ENCODE results near the gene TOX4.
"Not testable (repeated sequence)": the region's sequence is repeated elsewhere in the genome, so short reads cannot be mapped to it uniquely, and the experiment has no call there.

The TOX4 gene

GRCh38 chr14:21476925-21477681, at the start of gene TOX4, which contains the start of gene RAB2B:
TSS of gene TOX4 (plus strand) at chr14:21477195. CDS start at chr14:21477279, 84 bp downstream.
TSS of gene RAB2B (minus strand) at chr14:21476959. CDS start at chr14:21476872, 87 bp downstream.
- peak; percentile 87 for DNase-seq (ENCODE audit: low read depth)

GRCh38 chr14:21428930-21429329, 48.1 kb upstream of the TOX4 start:
- DNase-seq (ENCODE audit: low read depth): no peak

GRCh38 chr14:21431126-21431525, 45.9 kb upstream of the TOX4 start:
- no peak for DNase-seq (ENCODE audit: low read depth)

- no peak for DNase-seq (ENCODE audit: low read depth)
Observed at GRCh38 chr14:21436567-21437062, 40.4 kb upstream of the TOX4 start.

GRCh38 chr14:21437063-21437901, 39.7 kb upstream of the TOX4 start:
- DNase-seq (ENCODE audit: low read depth): peak; percentile 98

GRCh38 chr14:21440859-21441258, 36.1 kb upstream of the TOX4 start:
- DNase-seq (ENCODE audit: low read depth): no peak

- DNase-seq (ENCODE audit: low read depth): not testable (repeated sequence)
Observed at GRCh38 chr14:21442657-21443056, 34.3 kb upstream of the TOX4 start.

- DNase-seq (ENCODE audit: low read depth): no peak
Observed at GRCh38 chr14:21449899-21450216, 27.1 kb upstream of the TOX4 start.

- DNase-seq (ENCODE audit: low read depth): no peak
Observed at GRCh38 chr14:21454843-21455544, 22.0 kb upstream of the TOX4 start.

- no peak for DNase-seq (ENCODE audit: low read depth)
Observed at GRCh38 chr14:21455592-21455911, 21.4 kb upstream of the TOX4 start.

- DNase-seq (ENCODE audit: low read depth): peak; percentile 98
Observed at GRCh38 chr14:21455912-21456667, 20.9 kb upstream of the TOX4 start, which contains the start of gene CHD8. TSS of gene CHD8 (minus strand) at chr14:21456123. CDS start at chr14:21431643, 24,480 bp downstream.

GRCh38 chr14:21467616-21468015, 9.4 kb upstream of the TOX4 start:
- DNase-seq (ENCODE audit: low read depth): no peak

- DNase-seq (ENCODE audit: low read depth): no peak
Observed at GRCh38 chr14:21475767-21476522, 1.1 kb upstream of the TOX4 start.

- peak; percentile 78 for DNase-seq (ENCODE audit: low read depth)
Observed at GRCh38 chr14:21476523-21476924, 471 bp upstream of the TOX4 start.

- DNase-seq (ENCODE audit: low read depth): no peak
Observed at GRCh38 chr14:21486640-21487087, 9.7 kb downstream of the TOX4 start.

GRCh38 chr14:21494902-21495762, 18.1 kb downstream of the TOX4 start:
- DNase-seq (ENCODE audit: low read depth): no peak

- no peak for DNase-seq (ENCODE audit: low read depth)
Observed at GRCh38 chr14:21496453-21496852, 19.5 kb downstream of the TOX4 start.

GRCh38 chr14:21498540-21499526, 21.8 kb downstream of the TOX4 start:
- no peak for DNase-seq (ENCODE audit: low read depth)

GRCh38 chr14:21501568-21501967, 24.6 kb downstream of the TOX4 start:
- no peak for DNase-seq (ENCODE audit: low read depth)

All from stimulated activated CD8-positive, alpha-beta memory T cell treated with anti-CD3 and anti-CD28 coated beads, Interleukin-4, amount 100 ng/mL, for 24 hours (primary cell).